GM19035 (cell line): ENCODE measurements around the gene LAMTOR5.

Experiments
- ATAC-seq: cut with Tn5 transposase; IDR thresholded peaks from one replicate; pipeline ENCODE4 v1.9.1; 2021; ENCODE audit not compliant: unreplicated experiment

LAMTOR5 gene

GRCh38 chr1:110390692-110391245 is 16.7 kb downstream of the LAMTOR5 start, which contains the start of gene SLC16A4:
Gene SLC16A4, minus strand, starts transcription at chr1:110391026. Its CDS starts 1,703 bp downstream, at chr1:110389323.
- ATAC-seq, result no peak

- ATAC-seq, result no peak
Observed at GRCh38 chr1:110390096-110390495, 17.4 kb downstream of the LAMTOR5 start.

- ATAC-seq, result no peak
Observed at GRCh38 chr1:110387048-110387754, 20.3 kb downstream of the LAMTOR5 start.

DNA sequence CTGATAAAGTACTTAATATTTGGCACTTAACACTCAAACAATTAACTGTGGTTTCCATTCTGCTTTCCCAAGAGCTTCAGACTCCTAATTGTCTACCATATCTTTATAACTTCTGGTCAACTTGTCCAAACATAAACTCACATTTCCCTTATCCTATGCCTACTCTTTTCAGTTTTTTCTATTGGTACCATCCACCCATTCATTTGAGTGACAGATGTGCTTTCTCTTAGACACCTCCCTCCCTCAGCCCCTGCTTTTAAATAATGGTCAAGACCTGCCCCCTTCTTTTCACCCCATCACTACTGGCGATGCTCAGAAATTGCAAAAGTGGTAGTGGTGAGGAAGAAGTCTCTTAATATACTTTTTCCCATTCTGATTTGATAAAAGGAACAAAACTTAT is 22.1 kb downstream of the LAMTOR5 start:
- ATAC-seq, result no peak

DNA sequence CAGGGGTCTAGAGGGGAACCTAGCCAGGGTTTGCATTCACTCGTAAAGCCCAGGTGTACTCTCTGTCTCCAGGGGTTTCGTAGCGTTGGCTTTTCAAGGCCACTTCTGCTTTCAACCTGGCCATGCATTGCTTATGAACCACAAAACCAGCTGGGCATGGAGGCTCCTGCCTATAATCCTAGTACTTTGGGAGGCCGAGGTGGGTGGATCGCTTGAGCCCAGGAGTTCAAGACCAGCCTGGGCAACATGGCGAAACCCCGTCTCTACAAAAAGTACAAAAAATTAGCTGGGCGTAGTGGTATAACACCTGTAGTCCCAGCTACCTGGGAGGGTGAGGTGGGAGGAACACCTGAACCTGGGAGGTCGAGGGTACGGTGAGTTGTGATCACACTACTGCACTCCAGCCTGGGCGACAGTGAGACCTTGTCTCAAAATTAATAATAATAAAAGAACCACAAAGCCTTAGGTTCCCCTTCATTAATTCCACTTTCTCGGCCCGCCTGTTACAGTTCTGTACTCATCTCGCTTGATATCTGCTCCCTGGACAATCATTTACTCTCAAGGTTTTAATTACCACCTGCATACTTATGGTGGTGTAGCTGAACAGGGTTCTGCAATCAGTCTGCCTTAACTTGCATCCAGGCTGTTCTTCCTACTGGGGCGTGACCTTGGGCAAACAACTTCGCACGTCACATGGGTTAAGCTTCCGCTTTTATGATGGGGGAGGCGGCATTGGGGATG is 22.7 kb downstream of the LAMTOR5 start:
- ATAC-seq, result no peak

- ATAC-seq, result no peak
Observed at GRCh38 chr1:110383251-110383990, 24.1 kb downstream of the LAMTOR5 start.

GRCh38 chr1:110380672-110381283 is 26.7 kb downstream of the LAMTOR5 start:
- no peak for ATAC-seq

DNA sequence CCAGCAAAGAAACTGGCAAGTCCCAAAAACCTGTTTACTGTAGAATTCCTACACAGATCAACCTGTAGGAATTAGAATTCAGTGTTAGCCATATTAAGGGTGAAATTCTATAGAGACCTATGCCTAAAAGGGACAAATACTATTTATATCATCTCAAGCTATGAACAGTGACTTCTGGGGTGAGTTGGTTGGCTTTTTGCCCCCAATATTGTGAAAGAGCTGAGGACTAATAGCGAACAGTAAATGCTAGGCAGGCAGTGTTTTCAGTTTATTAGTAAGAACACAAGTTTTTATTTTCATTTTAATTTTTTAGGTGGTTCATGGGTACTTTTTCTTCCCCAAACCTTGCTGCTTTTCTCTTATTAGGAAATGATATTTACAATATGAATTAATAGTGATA is 32.0 kb downstream of the LAMTOR5 start:
- no peak for ATAC-seq

DNA sequence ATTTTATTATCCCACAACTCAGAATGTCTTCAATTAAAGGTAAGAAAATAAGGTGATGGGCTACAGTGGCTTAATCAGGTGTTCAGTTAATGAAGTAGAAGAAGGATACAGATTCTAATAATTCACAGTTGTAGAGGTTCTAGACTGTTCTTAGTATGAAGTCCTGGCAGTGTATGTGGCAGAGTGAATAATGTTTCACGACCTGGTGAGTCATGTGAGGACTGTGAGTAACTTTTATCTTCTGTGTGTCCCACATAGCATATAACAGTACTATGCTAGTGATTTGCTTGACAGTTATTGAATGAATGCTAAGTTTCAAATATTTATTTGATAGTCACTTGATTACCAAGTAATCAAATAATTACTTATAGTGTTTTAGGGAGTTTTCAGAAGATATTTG is 36.7 kb downstream of the LAMTOR5 start:
- no peak for ATAC-seq

- no peak for ATAC-seq
Observed at GRCh38 chr1:110364221-110364620, 43.3 kb downstream of the LAMTOR5 start.

DNA sequence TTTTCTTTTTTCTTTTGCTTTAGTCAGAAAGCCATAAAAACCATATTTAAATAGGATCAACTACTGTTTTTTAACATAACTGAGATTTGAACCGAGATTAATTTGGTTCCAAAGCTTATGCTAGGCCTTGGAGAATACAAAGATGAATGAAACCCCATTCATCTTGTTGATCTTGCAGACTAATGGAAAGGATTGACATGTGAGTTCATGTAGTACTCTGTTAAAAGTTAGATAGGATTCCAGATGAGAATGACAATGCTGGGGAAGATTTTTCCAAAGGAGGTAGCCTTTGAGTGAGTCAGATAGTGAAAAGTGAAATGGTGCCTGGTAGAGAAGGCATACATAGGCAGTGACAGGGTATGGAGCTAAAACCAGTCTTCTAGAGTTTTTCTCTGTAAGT is 45.6 kb downstream of the LAMTOR5 start:
- ATAC-seq, result no peak

GRCh38 chr1:110360431-110360830 is 47.1 kb downstream of the LAMTOR5 start:
- ATAC-seq, result no peak

DNA sequence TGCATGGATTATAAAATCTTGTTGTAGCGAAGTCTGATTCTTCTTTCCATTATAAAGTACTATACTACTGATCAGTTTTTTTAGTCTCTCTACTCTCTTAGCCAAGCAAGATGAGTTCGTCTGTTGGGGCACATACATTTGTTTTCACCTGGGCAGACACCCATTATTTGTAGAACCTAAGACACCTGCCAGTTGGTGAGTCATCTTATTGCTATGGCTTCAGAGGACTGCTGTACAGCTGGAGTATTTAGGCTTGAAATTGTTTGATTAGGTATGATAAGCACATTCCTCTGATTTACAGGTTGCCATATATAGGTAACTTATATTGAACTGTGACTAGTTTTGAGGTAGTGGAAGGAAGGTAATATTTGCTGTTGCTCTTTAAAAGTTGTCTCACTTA is 51.1 kb downstream of the LAMTOR5 start:
- no peak for ATAC-seq

GRCh38 chr1:110355321-110355720 is 52.2 kb downstream of the LAMTOR5 start:
- no peak for ATAC-seq
